HCT116 (cell line): ENCODE results near the gene NECAB3.

Experiments used
- ATF3 ChIP-seq: IDR thresholded peaks from 2 replicates; pipeline ENCODE4 v1.6.1; 2012
- CEBPB ChIP-seq: IDR thresholded peaks from 2 replicates; pipeline ENCODE4 v1.6.1; 2012; ENCODE audit warnings: low read depth
- CTCF ChIP-seq, 3 experiments: fragments of 200-600 bp in 1 of 3; sonication (generic) in 1 of 3; IDR thresholded peaks in 2 of 3; conservative IDR thresholded peaks in 1 of 3; 2 replicates each; pipeline ENCODE4 v1.5.1; 2012 to 2017; ENCODE audit warnings: low read depth in 2 of 3, low read length in 2 of 3, antibody characterized with exemption in 1 of 3, borderline replicate concordance in 1 of 3, control low read depth in 1 of 3, mild to moderate bottlenecking in 1 of 3, mixed read lengths in 1 of 3, mixed run types in 1 of 3, moderate library complexity in 1 of 3; ENCODE audit not compliant: insufficient read depth in 1 of 3
- EGR1 ChIP-seq: IDR thresholded peaks from 2 replicates; pipeline ENCODE4 v1.6.1; 2012; ENCODE audit warnings: low read depth
- EZH2phosphoT487 ChIP-seq: fragments of 200-600 bp; IDR thresholded peaks from 2 replicates; pipeline ENCODE4 v1.6.1; 2018; ENCODE audit warnings: antibody characterized with exemption, borderline replicate concordance
- JUND ChIP-seq: IDR thresholded peaks from 2 replicates; pipeline ENCODE4 v1.6.1; 2012
- POLR2A ChIP-seq: IDR thresholded peaks from 2 replicates; pipeline ENCODE4 v1.7.0; 2011; ENCODE audit warnings: borderline replicate concordance; ENCODE audit not compliant: insufficient read depth, insufficient read length; ENCODE audit errors: extremely low read depth
- POLR2AphosphoS5 ChIP-seq: IDR thresholded peaks from 2 replicates; pipeline ENCODE4 v1.6.1; 2011; ENCODE audit warnings: mild to moderate bottlenecking, low read depth, low read length, moderate library complexity
- RAD21 ChIP-seq: IDR thresholded peaks from 2 replicates; pipeline ENCODE4 v1.6.1; 2012; ENCODE audit warnings: low read depth, mild to moderate bottlenecking
- SIN3A ChIP-seq: IDR thresholded peaks from 2 replicates; pipeline ENCODE4 v1.6.1; 2012; ENCODE audit warnings: low read depth
- SP1 ChIP-seq: IDR thresholded peaks from 2 replicates; pipeline ENCODE4 v1.6.1; 2012; ENCODE audit warnings: low read depth
- SRF ChIP-seq: IDR thresholded peaks from 2 replicates; pipeline ENCODE4 v1.6.1; 2012; ENCODE audit warnings: low read depth
- TCF7L2 ChIP-seq: IDR thresholded peaks from 2 replicates; pipeline ENCODE4 v1.7.0; 2011; ENCODE audit warnings: borderline replicate concordance, inconsistent platforms; ENCODE audit not compliant: insufficient read depth, insufficient read length; ENCODE audit errors: extremely low read depth

- TF ChIP-seq SIN3A (no peak), JUND (no peak), TCF7L2 (no peak), POLR2AphosphoS5 (no peak), POLR2A (no peak), ATF3 (no peak), CTCF (IDR thresholded peaks at IDR 0.05 in 2 of 3, conservative IDR thresholded peaks at IDR 0.05 in 1 of 3; ENCODE audit: borderline replicate concordance in 1 of 3, insufficient read depth in 1 of 3, low read depth in 2 of 3, low read length in 2 of 3) (no peak), SRF (no peak), EGR1 (no peak), SP1 (no peak), CEBPB (no peak), RAD21 (no peak), EZH2phosphoT487 (no peak)
Measured at GRCh38 chr20:33679758-33680485, 5.7 kb upstream of the NECAB3 start.
